ENCODE measurements around the gene SYPL1.
"Not testable (repeated sequence)": the region's sequence is repeated elsewhere in the genome, so short reads cannot be mapped to it uniquely, and the experiment has no call there.

Gene SYPL1

DNA sequence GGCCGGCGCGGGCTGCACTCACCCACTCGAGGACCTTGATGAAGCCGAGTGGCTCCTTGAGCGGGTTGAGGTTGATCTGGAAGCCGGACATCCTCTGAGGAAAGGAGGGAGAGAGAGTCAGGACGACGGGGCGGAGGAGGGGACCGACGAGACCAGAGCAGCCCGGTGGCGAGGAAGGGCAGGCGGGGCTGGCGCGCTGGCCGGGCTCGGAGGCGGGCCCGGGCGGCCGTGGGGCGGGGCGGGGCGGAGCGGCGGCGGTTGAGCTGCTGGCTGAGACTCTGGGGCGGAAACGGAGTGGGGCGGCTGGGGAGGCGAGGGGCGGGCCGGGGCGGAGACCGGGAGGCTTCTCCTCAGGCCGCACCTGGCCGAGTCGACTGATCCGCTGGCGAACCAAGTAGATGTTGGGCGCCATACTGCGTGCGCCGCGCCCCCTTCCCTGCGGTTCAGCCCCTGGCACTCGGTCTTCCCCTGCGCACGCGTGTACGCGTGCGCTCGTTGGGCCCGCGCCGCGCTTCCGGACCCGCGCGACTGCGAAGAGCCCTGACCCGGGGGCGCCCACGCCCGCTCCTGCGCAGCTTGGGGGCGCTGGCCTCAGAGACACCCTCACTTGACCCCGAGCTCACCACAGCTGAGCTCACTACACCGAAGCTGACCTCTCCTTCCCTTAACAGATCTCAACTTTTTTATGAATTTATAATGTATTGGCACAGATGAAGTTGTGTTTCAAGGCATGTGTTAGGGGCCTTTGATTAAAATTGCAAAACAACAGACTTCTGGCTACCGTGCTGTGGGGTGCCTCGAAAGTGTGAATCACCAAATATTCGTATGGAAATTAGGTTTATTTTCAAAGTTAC is at the start of gene SYPL1:
SYPL1 (minus strand) TSS at position 195 of the 854 bp plus-strand sequence; CDS start at position 91, 104 bp downstream.
- peak; percentile 94 for DNase-seq (ENCODE audit: low read depth)

DNA sequence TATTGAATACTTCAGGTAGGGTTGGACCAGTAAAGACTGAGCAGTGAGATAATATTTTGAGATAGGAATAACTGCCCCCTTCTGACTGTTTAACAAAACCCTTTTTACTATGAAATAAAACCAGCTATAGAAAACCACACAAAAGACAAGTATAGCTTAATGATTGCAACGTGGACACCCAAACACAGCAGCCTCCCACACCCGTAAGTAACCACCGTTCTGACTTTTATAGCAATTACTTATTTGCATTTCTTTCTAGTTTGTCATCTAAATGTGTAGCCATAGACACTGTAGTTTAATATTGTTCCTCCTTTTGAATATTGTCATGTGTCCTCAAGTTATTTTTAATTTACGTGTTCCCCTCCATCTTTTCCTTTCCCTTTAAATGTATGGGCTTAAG is 42.9 kb upstream of the SYPL1 start:
- DNase-seq (ENCODE audit: low read depth): no peak

DNA sequence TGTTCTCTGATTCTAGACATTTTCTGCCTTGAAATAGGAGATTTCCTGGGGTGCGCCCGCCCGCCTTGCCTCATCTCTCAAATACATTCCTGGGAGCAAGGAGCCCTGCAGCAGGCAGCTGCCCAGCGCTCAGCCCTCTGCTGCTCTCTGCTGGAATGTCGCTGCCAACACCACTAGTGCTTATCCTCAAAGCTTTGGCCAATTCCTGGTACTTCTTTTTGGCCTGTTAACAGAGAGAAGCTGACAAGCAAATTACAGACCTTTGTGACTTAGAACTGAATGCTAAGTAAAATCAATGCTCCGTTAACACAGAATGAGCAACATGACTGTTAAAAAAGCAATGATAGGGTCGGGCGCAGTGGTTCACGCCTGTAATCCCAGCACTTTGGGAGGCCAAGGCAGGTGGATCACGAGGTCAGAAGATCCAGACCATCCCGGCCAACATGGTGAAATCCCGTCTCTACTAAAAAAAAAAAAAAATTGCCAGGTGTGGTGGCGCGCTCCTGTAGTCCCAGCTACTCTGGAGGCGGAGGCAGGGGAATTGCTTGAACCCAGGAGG is 41.9 kb upstream of the SYPL1 start:
- peak; percentile 81 for DNase-seq (ENCODE audit: low read depth)

DNA sequence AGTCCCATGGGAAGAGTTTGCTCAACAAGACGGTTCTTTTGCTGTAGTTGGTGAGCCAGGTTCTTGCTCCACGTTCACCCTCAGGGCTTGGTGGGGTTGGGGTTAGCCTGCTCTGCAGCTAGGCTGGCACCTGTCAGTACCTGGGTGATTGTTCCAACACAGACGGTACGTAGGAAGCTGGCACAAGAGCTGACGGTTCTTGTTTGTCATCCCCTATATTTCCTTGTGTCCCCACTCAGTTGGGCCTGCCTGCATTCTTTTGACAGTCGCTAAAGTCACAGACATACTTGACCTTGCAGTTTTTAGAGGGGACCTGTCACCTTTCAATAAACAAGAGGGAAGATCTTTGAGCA is 40.2 kb upstream of the SYPL1 start:
- DNase-seq (ENCODE audit: low read depth): no peak

DNA sequence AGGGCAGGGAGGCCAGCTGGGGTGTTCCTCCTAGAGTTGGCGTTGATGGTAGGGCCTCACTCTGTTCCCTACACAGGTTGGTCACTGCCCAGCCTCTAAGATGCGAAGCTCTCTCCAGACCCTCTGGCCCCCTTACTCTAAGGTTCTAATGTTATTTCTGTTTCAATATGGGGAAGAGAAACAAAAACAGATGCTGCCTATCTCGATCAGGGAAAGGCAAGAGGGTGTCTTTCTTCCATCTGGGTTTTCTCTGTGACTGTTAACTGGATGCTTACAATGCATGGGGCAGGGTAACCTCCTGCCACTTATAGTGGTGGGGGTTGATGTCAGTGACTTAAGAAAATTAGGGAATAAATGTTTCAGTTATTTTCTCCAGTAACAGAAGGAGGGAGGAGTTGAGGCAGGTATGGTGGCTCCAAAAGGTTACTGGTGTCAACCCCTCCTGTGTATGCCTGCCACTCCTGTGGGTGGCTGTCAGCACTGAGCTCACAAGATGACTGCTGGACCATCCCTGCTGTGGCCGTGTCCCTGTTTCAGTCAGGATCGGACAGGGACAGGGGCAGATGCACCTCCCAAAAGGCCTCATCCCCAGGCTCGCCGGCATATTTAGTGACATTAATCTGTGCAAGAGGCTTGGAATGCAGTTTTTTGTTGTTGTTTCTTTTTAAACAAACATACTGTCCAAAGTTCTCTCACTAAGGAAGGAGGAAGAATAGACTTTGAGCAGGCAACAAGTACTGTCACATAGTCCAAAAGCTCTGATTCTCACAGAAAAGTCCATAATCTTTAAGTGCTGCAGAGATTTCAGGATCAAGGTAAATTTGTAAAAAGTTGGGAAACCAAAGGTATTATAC is 39.6 kb upstream of the SYPL1 start:
- DNase-seq (ENCODE audit: low read depth): peak; percentile 18

DNA sequence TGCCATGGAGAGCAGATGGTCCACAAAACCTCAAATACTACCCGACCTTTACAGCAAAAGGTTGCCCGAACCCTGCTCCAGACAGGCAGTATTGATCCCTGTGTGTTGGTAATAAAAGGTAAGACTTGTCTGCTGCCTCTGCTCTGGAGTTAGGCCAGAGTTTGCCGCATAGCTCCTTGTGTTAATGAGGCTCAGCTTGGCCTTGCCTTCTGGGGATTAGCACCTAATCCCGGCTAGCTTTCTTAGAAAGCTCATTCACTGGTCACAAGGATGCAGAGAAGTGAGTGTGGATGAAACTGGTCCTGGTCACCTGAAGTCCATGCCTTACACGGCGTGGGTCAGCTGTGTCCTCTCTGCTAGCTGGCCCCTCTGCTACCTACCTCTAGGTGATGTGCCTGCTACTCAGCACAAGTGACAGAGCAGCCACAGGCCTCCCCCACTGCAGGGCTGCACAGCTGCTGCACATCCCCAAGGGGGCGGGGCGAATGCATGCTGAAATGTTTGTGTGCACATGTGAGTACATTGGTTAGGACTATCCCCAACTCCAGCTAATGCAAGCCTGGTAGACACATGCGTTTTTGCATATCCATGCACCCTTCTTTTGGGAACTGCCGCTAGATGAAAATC is 31.7 kb upstream of the SYPL1 start:
- no peak for DNase-seq (ENCODE audit: low read depth)

DNA sequence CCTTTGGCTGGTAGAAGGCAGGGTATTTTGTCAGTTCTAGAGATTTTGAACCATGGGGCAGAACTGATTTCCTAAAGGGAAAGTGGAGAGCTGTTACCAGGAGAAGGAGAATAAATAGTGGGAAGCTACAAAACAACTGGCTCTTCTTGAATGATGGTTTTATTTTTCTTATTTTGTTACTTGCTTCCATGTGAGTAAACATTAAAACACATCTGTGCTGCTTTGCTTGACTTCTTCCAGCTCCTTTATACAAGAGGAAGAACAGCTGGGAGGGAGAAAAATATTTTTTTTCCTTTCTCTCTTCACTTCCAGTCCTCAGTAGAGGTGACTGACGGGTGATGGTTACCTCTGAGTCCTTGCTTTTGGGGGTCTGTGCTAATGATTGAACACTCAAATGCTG is 30.0 kb upstream of the SYPL1 start:
- no peak for DNase-seq (ENCODE audit: low read depth)

DNA sequence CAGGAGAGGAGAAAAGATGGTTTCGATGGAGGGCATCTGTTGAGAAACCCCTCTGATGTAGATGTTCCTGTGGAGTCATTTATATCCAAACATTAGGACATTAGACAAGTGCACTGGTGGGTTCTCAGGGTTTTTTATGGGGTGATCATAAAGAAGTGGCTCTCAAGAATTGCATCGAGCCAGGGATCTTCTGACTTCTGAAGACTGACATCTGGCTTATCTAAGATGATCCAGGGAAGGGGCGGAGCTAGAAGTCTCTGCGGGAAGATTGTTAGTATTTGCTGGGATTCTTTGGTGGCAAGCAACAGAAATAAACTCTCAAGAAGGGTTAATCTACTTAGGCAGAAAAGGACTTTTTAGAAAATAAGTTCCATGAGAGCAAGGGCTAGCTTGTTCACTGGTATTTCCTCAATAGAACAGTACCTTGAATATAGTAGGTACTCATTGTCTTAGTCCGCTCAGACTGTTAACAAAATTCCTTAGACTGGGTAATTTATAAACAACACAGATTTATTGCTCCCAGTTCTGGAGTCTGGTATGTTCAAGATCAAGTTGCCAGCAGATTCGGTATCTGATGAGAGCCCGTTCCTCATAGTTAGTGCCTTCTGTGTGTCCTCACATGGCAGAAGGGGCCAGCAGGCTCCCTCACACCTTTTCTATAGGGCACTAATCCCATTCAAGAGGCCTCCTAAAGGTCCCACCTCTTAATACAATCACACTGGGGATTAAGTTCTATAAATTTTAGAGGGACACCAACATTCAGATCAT is 28.5 kb upstream of the SYPL1 start:
- no peak for DNase-seq (ENCODE audit: low read depth)

DNA sequence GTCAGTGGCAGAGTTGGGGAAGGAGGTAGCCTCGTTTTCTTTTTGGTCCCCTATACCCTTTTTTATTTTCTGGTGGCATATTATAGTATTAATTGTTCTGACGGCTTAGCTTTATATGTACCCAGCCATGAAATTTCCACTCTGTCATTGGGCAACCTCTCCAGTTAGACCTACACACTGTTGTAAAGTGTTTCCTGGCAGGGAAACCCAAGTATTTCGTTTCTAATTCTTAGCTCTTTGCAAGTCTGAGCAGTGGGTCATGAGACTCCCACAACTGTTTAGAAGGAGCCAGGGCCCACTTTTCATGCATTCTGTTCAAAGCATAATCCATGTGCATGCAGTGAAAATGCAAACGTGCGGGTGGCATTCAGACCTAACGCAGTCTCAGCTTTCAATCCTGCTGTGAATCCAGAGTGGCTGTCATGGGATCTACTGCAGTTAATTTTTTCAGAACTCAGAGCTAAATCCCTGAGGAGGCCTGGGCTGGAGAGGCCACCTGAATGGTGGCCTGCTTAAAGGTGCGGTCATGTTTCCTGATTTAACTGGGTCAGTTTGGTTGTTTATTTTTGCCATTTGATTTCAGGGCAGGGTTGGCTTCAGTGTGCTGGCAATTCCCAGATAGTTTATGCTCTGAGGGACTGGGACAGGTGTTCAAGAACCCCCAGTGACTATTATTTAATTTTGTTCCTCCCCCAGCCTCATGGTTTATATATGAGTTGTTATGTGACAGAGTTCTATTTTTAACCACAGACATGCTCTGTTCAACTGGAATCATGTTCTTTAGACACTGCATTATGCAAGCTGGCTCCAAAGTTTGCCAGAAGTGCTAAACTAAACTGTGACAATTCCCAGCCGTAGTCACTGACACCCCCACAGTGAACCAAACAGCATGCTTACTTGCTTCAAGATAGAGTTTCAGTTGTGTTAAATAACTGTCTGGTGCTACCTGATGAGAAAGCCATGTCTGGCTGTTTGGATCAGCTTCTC is 27.4 kb upstream of the SYPL1 start:
- DNase-seq (ENCODE audit: low read depth): peak; percentile 48

DNA sequence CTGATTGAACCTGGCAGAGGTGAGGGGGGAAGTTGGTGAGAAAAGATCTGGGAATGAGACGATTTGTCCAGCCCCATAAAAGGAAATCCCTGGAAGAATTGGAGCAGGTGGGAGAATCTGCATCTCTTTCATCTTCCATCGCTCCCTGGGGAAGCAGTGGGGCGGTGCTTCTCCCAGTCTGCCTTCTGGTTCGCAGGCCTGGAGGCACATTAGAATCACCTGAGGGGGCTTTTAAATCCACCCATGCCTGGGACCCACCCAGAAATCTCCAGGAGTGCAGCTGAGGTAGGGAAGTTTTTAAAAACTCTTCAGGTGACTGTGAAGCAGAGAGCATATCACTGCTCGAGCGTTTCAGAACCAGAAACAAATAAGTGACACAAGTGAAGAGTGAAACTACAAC is 26.7 kb upstream of the SYPL1 start:
- DNase-seq (ENCODE audit: low read depth): no peak

DNA sequence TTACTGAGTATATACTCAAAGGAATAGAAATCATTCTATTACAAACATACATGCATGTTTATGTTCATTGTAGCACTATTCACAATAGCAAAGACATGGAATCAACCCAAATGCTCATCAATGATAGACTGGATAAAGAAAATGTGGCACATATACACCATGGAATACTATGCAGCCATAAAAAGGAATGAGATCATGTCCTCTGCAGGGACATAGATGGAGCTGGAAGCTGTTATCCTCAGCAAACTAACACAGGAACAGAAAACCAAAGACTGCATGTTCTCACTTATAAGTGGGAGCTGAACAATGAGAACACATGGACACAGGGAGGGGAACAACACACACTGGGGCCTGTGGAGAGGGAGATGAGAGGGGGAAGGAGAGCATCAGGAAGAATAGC is 26.1 kb upstream of the SYPL1 start:
- not testable (repeated sequence) for DNase-seq (ENCODE audit: low read depth)

DNA sequence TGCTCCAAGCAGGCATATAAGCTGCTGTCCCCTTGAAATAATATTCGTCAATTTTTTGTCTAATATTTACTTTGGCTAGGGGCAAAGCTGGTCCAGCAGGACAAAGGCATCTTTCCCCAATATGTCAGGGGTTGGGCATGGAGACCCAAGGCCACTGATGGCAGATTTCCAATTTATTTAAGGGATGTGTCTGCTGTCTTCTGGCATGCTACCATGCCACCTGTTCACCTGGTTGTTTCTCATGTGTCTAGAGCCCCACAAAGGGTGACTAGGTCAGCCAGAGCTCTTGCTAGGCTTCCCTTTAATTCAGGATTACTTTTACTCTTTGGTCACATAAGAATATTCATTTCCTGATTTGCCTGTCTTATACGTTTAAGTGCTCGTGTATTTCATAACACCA is 22.1 kb upstream of the SYPL1 start:
- no peak for DNase-seq (ENCODE audit: low read depth)

DNA sequence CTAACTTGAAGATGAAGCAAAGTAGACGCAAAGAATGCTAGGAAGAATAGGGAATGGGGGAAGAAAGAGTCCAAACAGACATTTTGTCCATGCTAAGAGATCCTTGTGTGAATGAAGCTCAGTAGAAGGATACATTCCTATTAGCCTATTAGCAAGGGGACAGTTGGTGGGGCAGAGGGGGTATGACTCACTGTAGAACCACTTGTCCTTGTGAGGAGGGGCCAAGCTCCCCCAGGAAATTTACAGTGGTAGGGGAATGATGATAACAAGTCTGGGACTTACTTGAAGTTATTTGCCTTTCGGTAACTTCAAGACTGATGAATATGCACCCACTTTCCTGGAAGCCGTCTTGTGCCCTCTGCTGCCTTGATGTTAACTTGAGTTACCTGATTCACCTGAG is 17.2 kb upstream of the SYPL1 start:
- peak; percentile 41 for DNase-seq (ENCODE audit: low read depth)

DNA sequence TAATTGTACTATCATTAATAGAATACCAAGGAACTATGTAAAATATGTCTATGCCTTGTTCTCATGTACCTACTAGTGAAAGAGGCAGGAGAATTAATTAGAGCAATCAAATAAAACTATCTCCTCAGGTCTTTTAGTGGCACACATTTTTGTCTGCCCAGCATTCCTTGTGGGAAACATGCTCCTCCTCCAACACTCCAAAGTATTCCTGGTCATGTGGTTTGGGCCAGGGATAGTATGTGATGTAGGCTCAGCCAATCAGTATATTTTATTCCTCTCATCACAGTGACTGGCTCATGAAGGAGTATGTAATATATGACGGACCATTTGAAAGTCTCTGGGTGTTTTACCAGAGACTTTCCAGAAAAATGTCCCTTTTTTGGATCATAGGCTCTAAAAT is 16.7 kb upstream of the SYPL1 start:
- peak; percentile 65 for DNase-seq (ENCODE audit: low read depth)

DNA sequence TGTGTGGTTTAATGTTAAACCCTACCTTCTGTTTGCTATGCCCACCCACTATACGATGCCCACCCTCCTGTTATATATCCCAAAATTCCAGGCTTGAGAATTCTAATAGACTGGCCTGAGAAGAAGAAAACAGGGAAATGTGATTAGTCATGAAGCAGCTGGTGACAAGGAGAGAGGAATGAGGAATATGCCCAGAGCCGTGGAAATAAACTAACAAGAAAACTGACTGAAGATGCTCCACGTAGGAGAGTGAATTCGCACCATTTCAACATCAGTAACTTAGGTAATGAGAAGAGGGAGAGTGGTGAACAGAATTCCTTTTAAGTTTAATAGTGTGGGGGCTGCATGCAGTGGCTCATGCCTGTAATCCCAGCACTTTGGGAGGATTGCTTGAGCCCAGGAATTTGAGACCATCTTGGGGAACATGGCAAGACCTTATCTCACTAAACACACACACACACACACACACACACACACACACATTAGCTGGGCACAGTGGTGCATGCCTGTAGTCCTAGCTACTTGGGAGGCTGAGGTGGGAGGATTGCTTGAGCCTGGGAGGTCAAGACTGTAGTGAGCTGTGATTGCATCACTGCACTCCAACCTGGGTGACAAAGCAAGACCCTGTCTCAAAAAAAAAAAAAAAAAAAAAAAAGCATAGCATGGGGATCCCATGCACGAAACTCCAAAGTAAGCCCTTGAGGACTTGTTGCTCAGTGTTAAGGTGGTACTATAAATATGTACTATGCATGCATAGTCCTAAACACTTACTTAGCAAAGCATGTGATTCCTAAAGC is 16.1 kb upstream of the SYPL1 start:
- peak; percentile 73 for DNase-seq (ENCODE audit: low read depth)

DNA sequence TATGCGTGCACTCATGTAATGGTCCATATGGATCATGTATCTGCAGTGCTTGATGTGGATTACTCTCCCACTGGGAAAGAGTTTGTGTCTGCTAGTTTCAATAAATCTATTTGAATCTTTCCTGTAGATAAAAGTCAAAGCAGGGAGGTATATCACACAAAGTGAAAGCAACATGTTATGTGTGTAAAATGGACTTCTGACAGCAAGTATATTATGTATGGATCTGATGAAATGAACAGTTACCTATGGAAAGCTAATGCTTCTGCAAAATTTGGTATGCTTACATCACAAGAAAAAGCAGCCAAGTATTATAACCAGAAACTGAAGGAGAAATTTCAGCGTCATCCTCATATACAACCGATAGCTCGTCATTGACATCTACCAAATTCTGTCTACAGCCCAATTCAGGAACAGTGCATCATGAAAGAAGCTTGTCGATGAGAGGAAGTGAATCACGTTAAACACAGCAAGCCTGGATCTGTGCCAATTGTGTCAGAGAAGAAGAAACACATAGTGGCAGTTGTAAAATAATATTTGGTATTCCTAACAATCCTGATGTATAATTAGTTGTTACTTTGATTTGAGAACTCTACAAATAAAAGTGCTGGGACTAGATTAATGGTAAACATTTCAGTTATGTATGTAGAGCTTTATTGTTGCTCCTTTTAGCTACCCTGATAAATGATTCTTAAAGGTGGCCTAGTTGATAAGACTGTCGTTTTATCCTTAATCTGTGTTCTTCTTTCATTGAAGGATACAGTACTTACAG is 14.2 kb upstream of the SYPL1 start:
- DNase-seq (ENCODE audit: low read depth): peak; percentile 75

DNA sequence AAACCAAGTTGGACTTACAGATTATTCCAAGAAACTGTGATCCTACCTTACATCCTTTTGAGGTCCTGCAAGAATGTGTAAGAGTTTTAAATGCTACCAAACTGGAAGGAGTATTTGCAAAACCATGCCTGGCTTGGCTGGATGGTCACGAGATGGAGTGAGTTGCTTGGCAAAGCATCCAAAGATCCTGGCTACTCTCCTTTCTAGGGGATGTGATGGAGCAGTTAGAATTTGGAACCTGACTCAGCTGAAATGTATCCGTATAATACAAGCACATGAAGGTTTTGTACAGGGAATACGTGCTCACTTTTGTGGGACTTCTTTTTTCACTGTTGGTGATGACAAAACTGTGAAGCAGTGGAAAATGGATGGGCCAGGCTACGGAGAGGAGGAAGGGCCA is 13.3 kb upstream of the SYPL1 start:
- DNase-seq (ENCODE audit: low read depth): no peak

DNA sequence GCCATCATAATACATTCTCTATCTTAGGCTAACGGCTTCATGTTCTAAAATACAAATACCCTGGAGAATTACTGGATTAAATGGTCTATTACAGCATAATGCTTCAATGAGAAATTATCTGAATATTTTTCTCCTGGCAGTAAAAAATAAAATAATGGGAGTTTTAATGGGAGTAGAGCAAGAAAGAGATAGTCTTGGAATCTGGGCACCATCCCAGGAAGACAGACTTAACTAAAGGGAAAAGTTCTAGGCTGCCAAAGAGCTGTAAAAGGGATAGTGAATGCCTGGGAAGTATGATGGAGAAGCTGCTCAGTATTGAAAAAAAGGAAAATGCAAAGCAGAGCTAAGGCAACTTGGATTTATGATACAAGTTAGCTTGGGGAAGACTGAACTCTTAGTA is 12.1 kb upstream of the SYPL1 start:
- DNase-seq (ENCODE audit: low read depth): peak; percentile 48

DNA sequence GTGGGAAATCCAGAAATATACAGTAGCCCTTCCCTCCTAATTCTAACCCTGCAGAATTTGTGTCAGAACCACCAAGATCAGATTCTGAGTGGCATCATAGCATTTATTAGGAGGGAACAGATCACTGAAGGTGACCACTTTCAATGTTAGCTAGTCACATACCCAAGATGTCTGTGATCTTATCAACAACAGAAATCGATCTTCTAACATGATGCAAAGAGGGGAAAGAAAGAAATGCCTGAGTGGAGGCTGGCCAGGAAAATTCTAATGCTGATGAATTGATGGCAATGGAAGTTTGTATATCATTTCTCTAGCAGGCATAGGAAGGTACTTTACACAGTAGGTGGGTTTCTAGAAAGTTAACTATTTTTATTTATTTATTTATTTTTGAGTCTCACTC is 10.6 kb upstream of the SYPL1 start:
- no peak for DNase-seq (ENCODE audit: low read depth)
